Erythroblast (primary cell): Measurements from ENCODE around the gene UBR2.

Experiments used
- GATA1 ChIP-seq: IDR thresholded peaks from 2 replicates; pipeline ENCODE4 v1.6.1; 2011; ENCODE audit warnings: low read depth, mild to moderate bottlenecking, control low read depth, low read length, moderate library complexity
- POLR2A ChIP-seq: IDR thresholded peaks from 2 replicates; pipeline ENCODE4 v1.6.1; 2011; ENCODE audit warnings: mild to moderate bottlenecking, low read length

GRCh38 chr6:42565823-42566613 lies 2.2 kb downstream of the UBR2 start:
- TF ChIP-seq POLR2A (no peak), GATA1 (no peak)
